Subcutaneous adipose tissue (tissue), 4 donors: ENCODE results near the gene OPCML. TPM values are rescaled to one million over a fixed set of nuclear protein-coding genes. Genes with fewer than 3 reads are reported as not detected.

Experiments used
- CTCF ChIP-seq: fragments of 450-650 bp; IDR thresholded peaks from one replicate; pipeline ENCODE4 v1.5.1; 2016; ENCODE audit warnings: low read depth, mild to moderate bottlenecking, control low read depth, antibody characterized with exemption, moderate library complexity
- total RNA-seq, 4 donors: library from RNA; depleted of rRNA; stranded (reverse); fragments of >200 nt; gene quantifications; one replicate each; pipeline ENCODE4 v1.1.0, GENCODE V29; 2016

OPCML gene
- total RNA-seq, 4 donors from 2014 or later: under 0.01 TPM; not detected in 3

GRCh38 chr11:133164986-133165385 is 367.3 kb downstream of the OPCML start:
- TF ChIP-seq CTCF: no peak

- TF ChIP-seq CTCF: no peak
These were observed 368.6 kb downstream of the OPCML start for GRCh38 chr11:133163463-133164419.

GRCh38 chr11:133162227-133162626 is 370.1 kb downstream of the OPCML start:
- TF ChIP-seq CTCF: no peak

- TF ChIP-seq CTCF: no peak
These were observed 371.5 kb downstream of the OPCML start for GRCh38 chr11:133160754-133161153.

GRCh38 chr11:133156986-133157745 is 375.1 kb downstream of the OPCML start:
- TF ChIP-seq CTCF: no peak

- no peak for TF ChIP-seq CTCF
These were observed 377.5 kb downstream of the OPCML start for GRCh38 chr11:133154781-133155180.

- TF ChIP-seq CTCF: no peak
These were observed 378.2 kb downstream of the OPCML start for GRCh38 chr11:133154076-133154475.
